ENCODE data around the gene ARPC2. TPM values are rescaled to one million over a fixed set of nuclear protein-coding genes. Genes with fewer than 3 reads are reported as not detected.

Gene ARPC2
- total and polyA plus RNA-seq, 2 of the 13 experiments (the other 11 are each of a cell fraction or from before 2014, with no cell fraction given), result 168 to 303 TPM

GRCh38 chr2:218216674-218217359 is at the start of gene ARPC2 (continued):
- TF ChIP-seq, protein P1, sequence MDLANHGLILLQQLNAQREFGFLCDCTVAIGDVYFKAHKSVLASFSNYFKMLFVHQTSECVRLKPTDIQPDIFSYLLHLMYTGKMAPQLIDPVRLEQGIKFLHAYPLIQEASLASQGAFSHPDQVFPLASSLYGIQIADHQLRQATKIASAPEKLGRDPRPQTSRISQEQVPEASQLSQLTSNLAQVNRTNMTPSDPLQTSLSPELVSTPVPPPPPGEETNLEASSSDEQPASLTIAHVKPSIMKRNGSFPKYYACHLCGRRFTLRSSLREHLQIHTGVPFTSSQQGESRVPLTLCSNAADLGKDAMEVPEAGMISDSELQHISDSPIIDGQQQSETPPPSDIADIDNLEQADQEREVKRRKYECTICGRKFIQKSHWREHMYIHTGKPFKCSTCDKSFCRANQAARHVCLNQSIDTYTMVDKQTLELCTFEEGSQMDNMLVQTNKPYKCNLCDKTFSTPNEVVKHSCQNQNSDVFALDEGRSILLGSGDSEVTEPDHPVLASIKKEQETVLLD (CRISPR knock-in tag; IDR thresholded peaks at IDR 0.05; ENCODE audit: low read depth), result no peak; the same call in 1 of the 2 replicates
- peak; percentile 95 for TF ChIP-seq ZNF607 (CRISPR knock-in tag; IDR thresholded peaks at IDR 0.05; ENCODE audit: borderline replicate concordance)
- no peak for TF ChIP-seq ONECUT2 (CRISPR knock-in tag; IDR thresholded peaks at IDR 0.05)
- TF ChIP-seq, protein P2, sequence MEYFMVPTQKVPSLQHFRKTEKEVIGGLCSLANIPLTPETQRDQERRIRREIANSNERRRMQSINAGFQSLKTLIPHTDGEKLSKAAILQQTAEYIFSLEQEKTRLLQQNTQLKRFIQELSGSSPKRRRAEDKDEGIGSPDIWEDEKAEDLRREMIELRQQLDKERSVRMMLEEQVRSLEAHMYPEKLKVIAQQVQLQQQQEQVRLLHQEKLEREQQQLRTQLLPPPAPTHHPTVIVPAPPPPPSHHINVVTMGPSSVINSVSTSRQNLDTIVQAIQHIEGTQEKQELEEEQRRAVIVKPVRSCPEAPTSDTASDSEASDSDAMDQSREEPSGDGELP (IDR thresholded peaks at IDR 0.05; ENCODE audit: borderline replicate concordance, low read depth), result no peak
- no peak for TF ChIP-seq TAF15 (IDR thresholded peaks at IDR 0.05; ENCODE audit: low read depth, low read length, poor library complexity, severe bottlenecking)
- TF ChIP-seq PRMT3 (CRISPR knock-in tag; IDR thresholded peaks at IDR 0.05; ENCODE audit: borderline replicate concordance, low read depth), result no peak
- no peak; the same call in 1 of the 2 replicates for TF ChIP-seq NCOR1 (IDR thresholded peaks at IDR 0.05; ENCODE audit: borderline replicate concordance, low read length)
- no peak for TF ChIP-seq KAT2B (IDR thresholded peaks at IDR 0.05; ENCODE audit: borderline replicate concordance, low read depth, low read length)
- TF ChIP-seq FOXA3 (CRISPR knock-in tag; IDR thresholded peaks at IDR 0.05), result peak; percentile 45
- peak; percentile 94 for TF ChIP-seq HOXA3 (CRISPR knock-in tag; IDR thresholded peaks at IDR 0.05)
- peak; percentile 84 for TF ChIP-seq MED1 (CRISPR knock-in tag; IDR thresholded peaks at IDR 0.05)
- TF ChIP-seq ZBTB43 (CRISPR knock-in tag; conservative IDR thresholded peaks at IDR 0.05), result peak; percentile 77
- 0 out of 2 replicates have a peak, but pooled peaks have one; percentile 72 for TF ChIP-seq ZNF317 (CRISPR knock-in tag; IDR thresholded peaks at IDR 0.05)
- TF ChIP-seq EEA1 (CRISPR knock-in tag; IDR thresholded peaks at IDR 0.05; ENCODE audit: borderline replicate concordance), result no peak
- no peak for TF ChIP-seq ZSCAN5A (CRISPR knock-in tag; IDR thresholded peaks at IDR 0.05; ENCODE audit: borderline replicate concordance)
- peak; percentile 60 for TF ChIP-seq ZFX (CRISPR knock-in tag; IDR thresholded peaks at IDR 0.05; ENCODE audit: low read depth)
- TF ChIP-seq EP300 (IDR thresholded peaks at IDR 0.05; ENCODE audit: low read depth in 2 of 2, low read length in 2 of 2), result peak in 1 of 2 experiments; percentile 40; a peak in 2 of 4 replicates
- TF ChIP-seq EP300 (CRISPR knock-in tag; IDR thresholded peaks at IDR 0.05; ENCODE audit: borderline replicate concordance), result peak; percentile 40; the same call in 1 of the 2 replicates
- no peak for TF ChIP-seq NR2F1 (CRISPR knock-in tag; IDR thresholded peaks at IDR 0.05)
- peak; percentile 23; the same call in 1 of the 2 replicates for TF ChIP-seq ZSCAN20 (CRISPR knock-in tag; IDR thresholded peaks at IDR 0.05; ENCODE audit: borderline replicate concordance)
- TF ChIP-seq ZNF564 (CRISPR knock-in tag; IDR thresholded peaks at IDR 0.05), result no peak
- 0 out of 2 replicates have a peak, but pooled peaks have one; percentile 26 for TF ChIP-seq ZNF709 (CRISPR knock-in tag; IDR thresholded peaks at IDR 0.05)
- no peak for TF ChIP-seq STAG1 (CRISPR knock-in tag; IDR thresholded peaks at IDR 0.05)
- TF ChIP-seq SRSF1 (optimal IDR thresholded peaks at IDR 0.05; ENCODE audit: low read depth, low read length), result no peak
- peak; percentile 26; the same call in 1 of the 2 replicates for TF ChIP-seq CCDC6 (CRISPR knock-in tag; IDR thresholded peaks at IDR 0.05)
